Measurements from ENCODE around the gene KCNB1.

The KCNB1 gene

DNA sequence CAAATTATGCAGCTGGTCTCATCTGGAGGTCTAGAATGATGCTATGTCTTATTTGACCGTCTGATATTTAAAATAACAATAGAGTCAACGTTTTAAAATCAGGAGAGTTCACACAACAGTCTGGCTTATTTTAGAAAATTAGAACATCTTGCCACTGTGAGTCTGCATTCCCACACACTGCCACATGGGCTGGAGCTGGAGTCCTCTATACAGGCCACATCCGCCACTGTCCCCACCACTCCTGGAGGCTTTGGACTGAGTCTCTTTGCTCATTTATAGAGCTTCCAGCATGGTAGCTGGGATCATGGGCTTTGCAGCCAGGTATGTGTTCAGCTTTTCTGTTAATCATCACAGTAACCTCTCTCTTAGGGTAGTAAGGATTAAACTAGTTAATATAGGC is 135.8 kb downstream of the KCNB1 start:
- Mint-ChIP-seq H3K4me1 (ENCODE audit: low read depth) (peaks cover 2% of the 10 kb centered on the region), H3K27me3 (no peaks in the 10 kb centered on the region), H3K36me3 (no peaks in the 10 kb centered on the region), H3K9me3 (ENCODE audit: low read depth) (no peaks in the 10 kb centered on the region), H3K4me3 (no peak overlapping the region), H3K27ac (no peak overlapping the region)

- Mint-ChIP-seq H3K36me3 (no peaks in the 10 kb centered on the region), H3K27me3 (no peaks in the 10 kb centered on the region), H3K9me3 (ENCODE audit: low read depth) (no peaks in the 10 kb centered on the region), H3K27ac (no peak overlapping the region), H3K4me1 (ENCODE audit: low read depth) (peaks cover 2% of the 10 kb centered on the region), H3K4me3 (no peak overlapping the region)
Measured at GRCh38 chr20:49345524-49345923, 136.9 kb downstream of the KCNB1 start.

DNA sequence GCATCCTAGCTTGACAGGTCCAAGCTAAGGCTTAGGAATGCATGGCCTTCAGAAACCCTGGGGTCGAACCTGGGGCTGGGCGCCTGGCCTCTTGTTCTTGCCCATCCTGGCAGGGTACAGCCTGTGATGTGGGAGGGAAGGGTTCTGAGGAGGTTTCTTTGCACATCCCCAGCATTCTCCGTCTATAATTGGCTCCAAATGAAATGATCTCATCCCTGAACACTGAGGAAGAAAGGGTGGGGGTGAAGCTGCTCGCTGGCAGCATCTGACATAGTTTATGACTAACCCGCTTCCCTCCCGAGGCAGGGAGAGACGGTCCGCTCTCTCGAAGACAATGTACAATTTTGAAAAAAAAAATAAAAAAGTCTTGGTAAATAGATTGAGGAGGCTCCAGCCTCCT is 137.5 kb downstream of the KCNB1 start:
- H3K36me3 Mint-ChIP-seq, result no peaks in the 10 kb centered on the region
- H3K27me3 Mint-ChIP-seq, result no peaks in the 10 kb centered on the region
- peaks cover 2% of the 10 kb centered on the region for H3K4me1 Mint-ChIP-seq (ENCODE audit: low read depth)

GRCh38 chr20:49344140-49344539 is 138.3 kb downstream of the KCNB1 start:
- no peak overlapping the region for H3K4me3 Mint-ChIP-seq
- peaks cover 2% of the 10 kb centered on the region for H3K4me1 Mint-ChIP-seq (ENCODE audit: low read depth)
- no peak overlapping the region for H3K27ac Mint-ChIP-seq
- H3K9me3 Mint-ChIP-seq (ENCODE audit: low read depth), result no peaks in the 10 kb centered on the region
- H3K36me3 Mint-ChIP-seq, result no peaks in the 10 kb centered on the region
- H3K27me3 Mint-ChIP-seq, result no peaks in the 10 kb centered on the region

More for the DNA sequence above, 137.5 kb downstream of the KCNB1 start:
- H3K9me3 Mint-ChIP-seq (ENCODE audit: low read depth), result no peaks in the 10 kb centered on the region
- H3K4me3 Mint-ChIP-seq, result no peak overlapping the region
- H3K27ac Mint-ChIP-seq, result no peak overlapping the region

- H3K4me3 Mint-ChIP-seq, result no peak overlapping the region
- no peaks in the 10 kb centered on the region for H3K27me3 Mint-ChIP-seq
- H3K27ac Mint-ChIP-seq, result no peak overlapping the region
- H3K36me3 Mint-ChIP-seq, result no peaks in the 10 kb centered on the region
- H3K9me3 Mint-ChIP-seq (ENCODE audit: low read depth), result no peaks in the 10 kb centered on the region
- H3K4me1 Mint-ChIP-seq (ENCODE audit: low read depth), result peaks cover 2% of the 10 kb centered on the region
Measured at GRCh38 chr20:49343246-49343645, 139.2 kb downstream of the KCNB1 start.

- no peak overlapping the region for H3K27ac Mint-ChIP-seq
- H3K4me3 Mint-ChIP-seq, result no peak overlapping the region
- H3K9me3 Mint-ChIP-seq (ENCODE audit: low read depth), result no peaks in the 10 kb centered on the region
- no peaks in the 10 kb centered on the region for H3K27me3 Mint-ChIP-seq
- no peaks in the 10 kb centered on the region for H3K4me1 Mint-ChIP-seq (ENCODE audit: low read depth)
- no peaks in the 10 kb centered on the region for H3K36me3 Mint-ChIP-seq
Measured at GRCh38 chr20:49340161-49340966, 142.1 kb downstream of the KCNB1 start.

- Mint-ChIP-seq H3K27ac (no peak overlapping the region), H3K4me3 (no peak overlapping the region), H3K36me3 (no peaks in the 10 kb centered on the region), H3K27me3 (no peaks in the 10 kb centered on the region), H3K4me1 (ENCODE audit: low read depth) (no peaks in the 10 kb centered on the region), H3K9me3 (ENCODE audit: low read depth) (no peaks in the 10 kb centered on the region)
Measured at GRCh38 chr20:49339123-49339522, 143.3 kb downstream of the KCNB1 start.

DNA sequence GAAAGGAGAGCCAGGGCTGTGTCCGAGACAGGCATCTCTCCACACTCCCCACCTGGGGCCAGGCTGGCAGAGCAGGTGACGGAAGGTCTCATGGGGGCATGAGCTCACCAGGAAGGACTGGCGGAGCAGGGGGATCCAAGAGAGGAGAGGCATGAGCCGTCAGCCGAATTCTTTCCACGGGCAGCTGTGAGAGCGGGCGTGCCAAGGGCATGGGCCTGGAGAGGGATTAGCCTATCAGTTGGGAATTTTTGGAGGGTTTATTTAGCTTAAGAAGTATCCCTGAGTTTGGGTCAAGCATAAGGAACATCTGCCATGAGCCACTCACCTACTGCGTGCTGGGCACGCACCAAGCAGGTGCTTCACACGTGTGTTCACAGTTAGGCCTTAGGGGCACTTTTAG is 144.4 kb downstream of the KCNB1 start:
- Mint-ChIP-seq H3K4me1 (ENCODE audit: low read depth) (no peaks in the 10 kb centered on the region), H3K9me3 (ENCODE audit: low read depth) (no peaks in the 10 kb centered on the region), H3K27me3 (peaks cover 1% of the 10 kb centered on the region), H3K36me3 (no peaks in the 10 kb centered on the region), H3K4me3 (no peak overlapping the region), H3K27ac (no peak overlapping the region)

GRCh38 chr20:49337357-49337756 is 145.1 kb downstream of the KCNB1 start:
- H3K36me3 Mint-ChIP-seq, result no peaks in the 10 kb centered on the region
- H3K4me3 Mint-ChIP-seq, result no peak overlapping the region
- H3K27me3 Mint-ChIP-seq, result peaks cover 8% of the 10 kb centered on the region
- no peaks in the 10 kb centered on the region for H3K9me3 Mint-ChIP-seq (ENCODE audit: low read depth)
- no peaks in the 10 kb centered on the region for H3K4me1 Mint-ChIP-seq (ENCODE audit: low read depth)
- H3K27ac Mint-ChIP-seq, result no peak overlapping the region

GRCh38 chr20:49336786-49337185 is 145.7 kb downstream of the KCNB1 start:
- peaks cover 9% of the 10 kb centered on the region for H3K27me3 Mint-ChIP-seq
- no peaks in the 10 kb centered on the region for H3K9me3 Mint-ChIP-seq (ENCODE audit: low read depth)
- no peaks in the 10 kb centered on the region for H3K36me3 Mint-ChIP-seq
- no peak overlapping the region for H3K27ac Mint-ChIP-seq
- no peaks in the 10 kb centered on the region for H3K4me1 Mint-ChIP-seq (ENCODE audit: low read depth)
- no peak overlapping the region for H3K4me3 Mint-ChIP-seq

- H3K9me3 Mint-ChIP-seq (ENCODE audit: low read depth), result no peaks in the 10 kb centered on the region
- H3K4me1 Mint-ChIP-seq (ENCODE audit: low read depth), result no peaks in the 10 kb centered on the region
- peaks cover 11% of the 10 kb centered on the region for H3K27me3 Mint-ChIP-seq
- no peak overlapping the region for H3K4me3 Mint-ChIP-seq
- no peak overlapping the region for H3K27ac Mint-ChIP-seq
- no peaks in the 10 kb centered on the region for H3K36me3 Mint-ChIP-seq
Measured at GRCh38 chr20:49335476-49335875, 147.0 kb downstream of the KCNB1 start.

DNA sequence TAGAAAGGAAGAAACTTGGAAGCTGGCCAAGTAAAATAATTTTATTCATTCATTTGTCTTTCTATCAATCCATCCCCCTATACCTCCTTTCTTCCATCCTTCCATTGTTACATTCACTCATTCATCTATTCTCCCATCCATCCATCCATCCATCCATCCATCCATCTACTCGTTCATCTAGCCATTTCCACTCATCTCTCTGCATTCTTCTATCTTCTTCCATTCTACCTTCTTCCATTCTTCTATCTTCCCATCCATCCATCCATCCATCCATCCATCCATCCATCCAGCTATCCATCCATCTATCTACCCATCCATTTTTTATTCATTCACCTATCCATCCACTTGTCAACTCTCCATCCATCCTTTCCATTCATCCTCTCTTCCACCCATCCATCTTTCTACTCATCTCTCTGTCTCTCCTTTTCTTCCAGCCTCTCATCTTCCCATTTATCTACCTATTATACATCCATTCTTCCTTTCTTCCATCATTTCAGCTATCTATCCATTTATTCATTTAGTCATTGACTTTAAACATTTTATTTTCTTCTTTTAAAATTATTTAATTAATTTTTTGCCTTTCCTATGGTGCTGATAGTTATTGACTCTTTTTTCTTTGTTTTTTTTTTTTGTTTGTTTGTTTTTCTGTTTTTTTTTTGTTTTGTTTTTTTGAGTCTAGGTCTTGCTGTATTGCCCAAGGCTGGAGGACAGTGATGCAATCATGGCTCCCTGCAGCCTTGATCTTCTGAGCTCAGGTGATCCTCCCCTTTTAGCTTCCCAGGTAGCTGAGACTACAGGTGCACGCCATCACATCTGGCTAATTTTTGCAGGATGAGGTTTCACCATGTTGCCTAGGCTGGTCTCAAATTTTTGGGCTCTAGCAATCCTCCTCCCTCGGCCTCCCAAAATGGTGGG is 151.5 kb downstream of the KCNB1 start:
- H3K9me3 Mint-ChIP-seq (ENCODE audit: low read depth), result no peaks in the 10 kb centered on the region
- H3K36me3 Mint-ChIP-seq, result no peaks in the 10 kb centered on the region
- H3K27me3 Mint-ChIP-seq, result peaks cover 15% of the 10 kb centered on the region

DNA sequence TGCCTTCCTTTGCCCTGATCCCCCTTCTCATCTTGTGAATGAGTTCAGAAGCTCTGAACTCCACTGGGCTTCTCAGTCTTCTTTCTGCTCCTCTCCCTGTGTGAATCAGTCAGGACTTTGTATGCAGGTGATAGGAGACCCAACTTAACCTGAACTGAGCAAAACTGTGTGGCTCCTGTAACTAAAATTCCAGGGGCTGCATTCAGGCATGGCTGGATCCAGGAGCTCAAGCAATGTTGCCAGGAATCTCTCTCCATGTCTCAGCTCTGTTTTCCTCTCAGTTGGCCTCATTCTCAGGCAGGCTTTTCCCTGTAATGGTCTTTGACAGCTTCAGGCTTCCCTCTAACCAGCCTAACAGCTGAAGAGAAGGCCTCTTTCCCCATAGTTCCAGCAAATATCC is 153.7 kb downstream of the KCNB1 start:
- H3K4me3 Mint-ChIP-seq, result no peak overlapping the region
- no peaks in the 10 kb centered on the region for H3K9me3 Mint-ChIP-seq (ENCODE audit: low read depth)
- H3K27ac Mint-ChIP-seq, result no peak overlapping the region
- H3K27me3 Mint-ChIP-seq, result peaks cover 15% of the 10 kb centered on the region
- no peaks in the 10 kb centered on the region for H3K36me3 Mint-ChIP-seq
- H3K4me1 Mint-ChIP-seq (ENCODE audit: low read depth), result peaks cover 8% of the 10 kb centered on the region

More for the DNA sequence above, 151.5 kb downstream of the KCNB1 start:
- Mint-ChIP-seq H3K4me3 (no peak overlapping the region), H3K27ac (no peak overlapping the region), H3K4me1 (ENCODE audit: low read depth) (no peaks in the 10 kb centered on the region)

DNA sequence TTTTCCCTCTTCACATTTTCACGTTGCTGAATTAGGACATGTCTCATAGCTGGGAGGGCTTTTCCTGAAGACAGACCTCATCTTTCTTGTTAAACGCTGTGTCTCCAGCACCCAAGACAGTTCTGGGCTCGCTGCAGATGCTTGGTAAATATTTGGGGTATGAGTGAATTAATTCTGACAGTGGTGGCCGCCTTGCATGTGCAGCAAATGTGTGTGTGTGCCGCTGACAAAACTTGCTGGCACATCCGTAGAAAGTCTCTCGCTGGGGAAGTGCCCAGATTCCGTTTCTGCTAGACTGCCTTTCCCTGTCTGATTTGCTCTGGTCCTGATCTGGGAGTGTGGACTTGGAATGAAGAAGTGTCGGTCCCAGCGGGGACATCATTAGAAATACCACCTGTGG is 156.4 kb downstream of the KCNB1 start:
- Mint-ChIP-seq H3K27ac (no peak overlapping the region), H3K9me3 (ENCODE audit: low read depth) (no peaks in the 10 kb centered on the region), H3K4me3 (no peak overlapping the region), H3K36me3 (no peaks in the 10 kb centered on the region), H3K4me1 (ENCODE audit: low read depth) (peaks cover 19% of the 10 kb centered on the region), H3K27me3 (peaks cover 13% of the 10 kb centered on the region)

DNA sequence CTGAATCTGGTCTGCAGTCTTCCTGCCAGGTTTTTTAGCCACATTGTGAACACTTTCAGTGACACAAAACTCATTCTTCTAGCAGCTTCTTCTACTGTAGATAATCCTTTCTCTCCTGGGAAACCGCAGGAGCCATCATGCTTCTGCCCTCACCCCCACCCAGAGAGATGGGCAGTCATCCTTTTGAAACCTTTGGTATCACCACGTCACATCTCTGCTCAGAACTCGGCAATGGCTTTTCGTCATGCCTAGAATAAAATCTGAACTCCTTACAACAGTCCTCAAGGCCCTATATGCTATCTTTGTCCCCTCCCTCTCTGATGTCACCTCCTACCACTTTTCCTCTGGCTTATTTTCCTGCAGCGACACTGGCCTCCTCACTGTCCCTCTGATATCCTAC is 158.2 kb downstream of the KCNB1 start:
- Mint-ChIP-seq H3K27ac (peak overlapping the region; percentile 47), H3K4me3 (no peak overlapping the region), H3K9me3 (ENCODE audit: low read depth) (no peaks in the 10 kb centered on the region), H3K36me3 (no peaks in the 10 kb centered on the region), H3K27me3 (peaks cover 14% of the 10 kb centered on the region), H3K4me1 (ENCODE audit: low read depth) (peaks cover 25% of the 10 kb centered on the region)
